ENCODE results near the gene CDC20B. TPM values are rescaled to one million over a fixed set of nuclear protein-coding genes. Genes with fewer than 3 reads are reported as not detected.

Gene CDC20B
- polyA plus RNA-seq, 3 donors, result not detected

GRCh38 chr5:55172051-55172899, 702 bp downstream of the CDC20B start:
- no peak overlapping the region for H3K27ac ChIP-seq (ENCODE audit: low read depth, low read length)
- 5 to 8% (median 6%) methylated on average over 15 of the region's 15 CpGs for WGBS, 3 donors

GRCh38 chr5:55171471-55171870, 1.5 kb downstream of the CDC20B start:
- no peak overlapping the region for H3K27ac ChIP-seq (ENCODE audit: low read depth, low read length)
- WGBS, 3 donors, result 17 to 25% (median 19%) methylated on average over 2 of the region's 2 CpGs

GRCh38 chr5:55162666-55163065, 10.3 kb downstream of the CDC20B start:
- 61 to 80% (median 72%) methylated on average over 4 of the region's 4 CpGs for WGBS, 3 donors

GRCh38 chr5:55160493-55161209, 12.3 kb downstream of the CDC20B start:
- WGBS, 3 donors, result 7 to 15% (median 15%) methylated on average over 9 of the region's 9 CpGs
- no peak overlapping the region for H3K27ac ChIP-seq (ENCODE audit: low read depth, low read length)

More at GRCh38 chr5:55162666-55163065, 10.3 kb downstream of the CDC20B start:
- no peak overlapping the region for H3K27ac ChIP-seq (ENCODE audit: low read depth, low read length)

GRCh38 chr5:55159763-55160492, 13.0 kb downstream of the CDC20B start, which contains the start of gene GPX8:
GPX8 (plus strand) TSS chr5:55160171; CDS start chr5:55160193, 22 bp downstream.
- WGBS, 3 donors, result 2 to 10% (median 8%) methylated on average over 10 of the region's 10 CpGs
- H3K27ac ChIP-seq (ENCODE audit: low read depth, low read length), result no peak within 1 kb of the TSS

GRCh38 chr5:55154873-55155272, 18.1 kb downstream of the CDC20B start:
- H3K27ac ChIP-seq (ENCODE audit: low read depth, low read length), result no peak overlapping the region
- 27 to 35% (median 33%) methylated on average over 3 of the region's 3 CpGs for WGBS, 3 donors

- 57 to 67% (median 61%) methylated on average over 5 of the region's 5 CpGs for WGBS, 3 donors
- no peak overlapping the region for H3K27ac ChIP-seq (ENCODE audit: low read depth, low read length)
Measured at GRCh38 chr5:55151923-55152842, 20.8 kb downstream of the CDC20B start.

- no peak overlapping the region for H3K27ac ChIP-seq (ENCODE audit: low read depth, low read length)
- 49 to 88% (median 82%) methylated on average over 2 of the region's 2 CpGs for WGBS, 3 donors
Measured at GRCh38 chr5:55149308-55149795, 23.6 kb downstream of the CDC20B start.

- WGBS, 3 donors, result 7 to 8% (median 8%) methylated on average over 11 of the region's 11 CpGs
- H3K27ac ChIP-seq (ENCODE audit: low read depth, low read length), result no peak overlapping the region
Measured at GRCh38 chr5:55146543-55147151, 26.3 kb downstream of the CDC20B start.

GRCh38 chr5:55146080-55146479, 26.9 kb downstream of the CDC20B start:
- 66 to 83% (median 78%) methylated on average over 8 of the region's 8 CpGs for WGBS, 3 donors

GRCh38 chr5:55143624-55144023, 29.4 kb downstream of the CDC20B start:
- 34 to 52% (median 40%) methylated on average over 4 of the region's 4 CpGs for WGBS, 3 donors

More at GRCh38 chr5:55146080-55146479, 26.9 kb downstream of the CDC20B start:
- H3K27ac ChIP-seq (ENCODE audit: low read depth, low read length), result no peak overlapping the region

GRCh38 chr5:55141945-55142690, 30.9 kb downstream of the CDC20B start:
- H3K27ac ChIP-seq (ENCODE audit: low read depth, low read length), result no peak overlapping the region
- 82 to 91% (median 86%) methylated on average over 9 of the region's 9 CpGs for WGBS, 3 donors

More at GRCh38 chr5:55143624-55144023, 29.4 kb downstream of the CDC20B start:
- H3K27ac ChIP-seq (ENCODE audit: low read depth, low read length), result no peak overlapping the region

GRCh38 chr5:55140908-55141665, 31.9 kb downstream of the CDC20B start:
- 64 to 72% (median 69%) methylated on average over 9 of the region's 9 CpGs for WGBS, 3 donors
- no peak overlapping the region for H3K27ac ChIP-seq (ENCODE audit: low read depth, low read length)

- WGBS, 3 donors, result 57 to 78% (median 61%) methylated on average over 3 of the region's 3 CpGs
- H3K27ac ChIP-seq (ENCODE audit: low read depth, low read length), result no peak overlapping the region
Measured at GRCh38 chr5:55136521-55136920, 36.5 kb downstream of the CDC20B start.

- H3K27ac ChIP-seq (ENCODE audit: low read depth, low read length), result no peak overlapping the region
- 45 to 79% (median 79%) methylated on average over 5 of the region's 5 CpGs for WGBS, 3 donors
Measured at GRCh38 chr5:55134053-55134722, 38.8 kb downstream of the CDC20B start.

Data from adipose tissue (tissue), 3 donors.